Bronchial epithelial cell (primary cell): ENCODE measurements around the gene IL15RA. TPM values are rescaled to one million over a fixed set of nuclear protein-coding genes. Genes with fewer than 3 reads are reported as not detected.
"Not testable (repeated sequence)": the region's sequence is repeated elsewhere in the genome, so short reads cannot be mapped to it uniquely, and the experiment has no call there.

Source experiments
- DNase-seq: peaks from one replicate; pipeline ENCODE4 v3.0.0-alpha.2; 2010; ENCODE audit warnings: low read depth
- FAIRE-seq: peaks from 2 replicates; lab custom pipeline; 2011; peaks lifted over from hg19 to GRCh38; lab: Jason Lieb, UNC
- H3K27me3 ChIP-seq: 2 replicates; pipeline ENCODE4 v1.5.1; 2011; ENCODE audit warnings: low read length; ENCODE audit not compliant: control insufficient read depth, insufficient read depth
- H3K36me3 ChIP-seq: 2 replicates; pipeline ENCODE4 v1.5.1; 2011; ENCODE audit warnings: low read length; ENCODE audit not compliant: control insufficient read depth, insufficient read depth
- H3K4me3 ChIP-seq: 2 replicates; pipeline ENCODE4 v1.5.1; 2011; ENCODE audit warnings: mild to moderate bottlenecking, low read depth, low read length, control low read depth
- total RNA-seq: library from RNA; depleted of rRNA; stranded (reverse); fragments of >200 nt; gene quantifications from 2 replicates; pipeline ENCODE4 v1.2.1, GENCODE V29; 2014
- TF ChIP-seq, protein P1 (sequence below): IDR thresholded peaks from 2 replicates; pipeline ENCODE4 v1.5.1; 2011; ENCODE audit warnings: mild to moderate bottlenecking, moderate library complexity, low read length, control low read depth, inconsistent platforms; ENCODE audit not compliant: insufficient read depth, severe bottlenecking

IL15RA gene
- total RNA-seq, 1 donor from 2014 or later = 0.79 TPM

DNA sequence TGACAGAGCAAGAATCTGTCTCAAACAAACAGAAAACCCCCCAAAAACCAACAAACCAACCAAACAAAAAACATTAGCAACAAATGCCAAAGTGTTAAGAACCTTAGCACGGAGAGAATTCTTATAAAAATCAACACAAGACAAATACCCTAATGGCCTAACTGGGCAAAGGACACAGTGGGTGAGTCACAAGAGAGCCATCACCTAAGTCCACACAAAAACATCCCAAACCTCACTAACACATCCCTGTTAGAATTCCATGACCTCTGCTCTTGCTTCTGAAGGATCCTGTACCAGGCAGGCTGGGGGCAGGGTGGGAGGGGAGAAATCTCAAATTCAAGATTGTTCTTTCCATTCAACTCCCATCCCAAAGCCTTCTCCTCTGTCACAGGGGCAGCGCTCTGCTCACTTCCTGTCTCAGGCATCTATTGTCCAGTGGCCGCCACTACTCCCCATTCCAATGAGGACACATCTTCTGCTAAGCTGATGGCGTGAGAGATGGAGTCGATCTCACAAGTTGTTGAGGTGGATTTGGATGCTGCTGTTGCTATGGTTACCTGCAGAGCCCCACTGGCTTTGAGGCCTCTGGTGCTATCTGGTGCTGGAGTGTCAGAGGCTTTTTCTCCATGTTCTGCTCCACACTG is 9.2 kb downstream of the IL15RA start:
- no peak overlapping the region for H3K4me3 ChIP-seq
- FAIRE-seq = no peak
- TF ChIP-seq, protein P1, sequence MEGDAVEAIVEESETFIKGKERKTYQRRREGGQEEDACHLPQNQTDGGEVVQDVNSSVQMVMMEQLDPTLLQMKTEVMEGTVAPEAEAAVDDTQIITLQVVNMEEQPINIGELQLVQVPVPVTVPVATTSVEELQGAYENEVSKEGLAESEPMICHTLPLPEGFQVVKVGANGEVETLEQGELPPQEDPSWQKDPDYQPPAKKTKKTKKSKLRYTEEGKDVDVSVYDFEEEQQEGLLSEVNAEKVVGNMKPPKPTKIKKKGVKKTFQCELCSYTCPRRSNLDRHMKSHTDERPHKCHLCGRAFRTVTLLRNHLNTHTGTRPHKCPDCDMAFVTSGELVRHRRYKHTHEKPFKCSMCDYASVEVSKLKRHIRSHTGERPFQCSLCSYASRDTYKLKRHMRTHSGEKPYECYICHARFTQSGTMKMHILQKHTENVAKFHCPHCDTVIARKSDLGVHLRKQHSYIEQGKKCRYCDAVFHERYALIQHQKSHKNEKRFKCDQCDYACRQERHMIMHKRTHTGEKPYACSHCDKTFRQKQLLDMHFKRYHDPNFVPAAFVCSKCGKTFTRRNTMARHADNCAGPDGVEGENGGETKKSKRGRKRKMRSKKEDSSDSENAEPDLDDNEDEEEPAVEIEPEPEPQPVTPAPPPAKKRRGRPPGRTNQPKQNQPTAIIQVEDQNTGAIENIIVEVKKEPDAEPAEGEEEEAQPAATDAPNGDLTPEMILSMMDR = no peak
- H3K27me3 ChIP-seq = no peaks in the 10 kb centered on the region
- H3K36me3 ChIP-seq = no peaks in the 10 kb centered on the region
- no peak for DNase-seq

DNA sequence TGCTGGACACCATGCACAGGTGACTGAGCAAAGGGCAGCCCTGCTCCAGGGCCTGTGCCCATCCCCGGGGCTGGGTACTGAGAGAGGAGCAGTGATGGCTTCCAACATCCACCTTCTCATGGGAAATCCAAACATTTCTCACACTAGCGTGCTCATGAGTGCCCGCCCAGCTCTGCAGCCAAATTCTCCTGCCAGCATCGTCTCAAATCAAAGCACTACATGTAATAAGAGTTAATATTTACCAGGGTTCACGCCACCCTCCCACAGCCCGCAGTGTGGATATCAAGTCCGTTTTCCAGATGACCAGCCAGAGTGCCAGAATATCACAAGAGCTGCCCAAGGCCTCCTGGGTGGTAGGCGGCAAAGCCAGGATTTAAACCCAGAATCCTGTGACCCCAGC is 12.1 kb downstream of the IL15RA start:
- Histone ChIP-seq H3K36me3 (no peaks in the 10 kb centered on the region), H3K27me3 (no peaks in the 10 kb centered on the region), H3K4me3 (no peak overlapping the region)
- TF ChIP-seq, protein P1 = no peak
- DNase-seq = no peak
- FAIRE-seq = no peak

DNA sequence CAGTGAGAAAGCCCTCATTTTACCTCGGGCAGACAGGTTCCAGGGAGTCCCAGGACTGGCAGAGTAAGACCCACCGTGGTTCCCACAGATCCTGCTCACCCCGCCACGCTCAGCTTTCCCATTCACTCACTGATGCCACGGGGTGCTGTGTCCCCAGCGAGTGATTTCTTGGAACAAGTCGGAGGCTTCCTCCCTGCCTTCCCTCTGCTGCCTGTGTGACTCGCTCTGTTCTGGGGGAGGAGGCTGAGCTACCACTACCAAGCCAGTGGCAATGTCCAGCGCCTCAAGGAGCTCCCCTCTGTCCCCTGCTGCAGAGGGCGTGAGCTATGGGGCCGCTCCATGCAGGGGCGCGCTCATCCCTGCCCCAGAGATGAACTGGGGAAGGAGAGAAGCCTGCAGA is 12.6 kb downstream of the IL15RA start:
- DNase-seq (no peak), FAIRE-seq (no peak)
- Histone ChIP-seq H3K27me3 (no peaks in the 10 kb centered on the region), H3K4me3 (no peak overlapping the region), H3K36me3 (no peaks in the 10 kb centered on the region)
- TF ChIP-seq, protein P1 = no peak

DNA sequence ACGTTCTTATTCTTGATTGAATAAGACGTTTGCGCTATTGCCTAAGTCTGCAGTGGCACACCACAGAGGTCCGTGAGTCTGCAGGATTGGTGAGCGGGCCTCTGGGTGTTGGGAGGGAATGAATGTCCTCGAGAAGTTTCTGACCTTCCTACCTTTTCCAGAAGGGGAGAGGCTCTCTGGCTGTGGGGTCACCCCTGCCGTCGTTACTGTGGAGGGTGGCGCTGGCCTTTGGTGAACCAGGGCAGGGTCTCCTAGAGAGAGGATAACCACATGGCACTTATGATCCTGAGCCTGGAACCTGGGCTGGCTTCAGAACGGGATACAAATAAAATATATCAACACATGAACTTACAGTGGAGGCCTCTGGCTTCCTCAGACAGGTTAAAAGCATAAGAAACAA is 13.8 kb downstream of the IL15RA start:
- H3K4me3 ChIP-seq = no peak overlapping the region
- H3K36me3 ChIP-seq = no peaks in the 10 kb centered on the region
- FAIRE-seq (no peak), DNase-seq (no peak)
- TF ChIP-seq, protein P1 = no peak
- no peaks in the 10 kb centered on the region for H3K27me3 ChIP-seq

DNA sequence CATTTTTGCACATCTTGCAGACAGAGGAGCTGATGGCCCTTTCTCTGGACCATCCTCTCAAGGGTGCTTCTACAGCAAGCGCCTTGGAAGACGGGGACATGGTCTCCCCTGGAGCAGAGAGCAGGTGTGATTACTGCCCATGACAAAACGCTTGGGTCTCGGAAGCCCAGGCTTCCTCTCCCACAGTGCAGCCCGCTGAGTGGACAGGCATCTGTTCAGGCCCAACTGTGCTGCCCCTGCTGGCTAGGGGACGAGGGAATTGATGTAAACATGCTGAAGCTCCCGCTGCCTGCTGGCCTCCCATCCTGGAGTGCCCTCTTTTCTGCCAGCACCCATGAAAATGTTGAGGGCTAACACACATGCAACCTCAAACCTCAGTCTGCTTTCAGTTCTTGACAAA is 14.3 kb downstream of the IL15RA start:
- FAIRE-seq = no peak
- no peak for DNase-seq
- Histone ChIP-seq H3K4me3 (no peak overlapping the region), H3K27me3 (no peaks in the 10 kb centered on the region), H3K36me3 (no peaks in the 10 kb centered on the region)
- TF ChIP-seq, protein P1 = no peak

DNA sequence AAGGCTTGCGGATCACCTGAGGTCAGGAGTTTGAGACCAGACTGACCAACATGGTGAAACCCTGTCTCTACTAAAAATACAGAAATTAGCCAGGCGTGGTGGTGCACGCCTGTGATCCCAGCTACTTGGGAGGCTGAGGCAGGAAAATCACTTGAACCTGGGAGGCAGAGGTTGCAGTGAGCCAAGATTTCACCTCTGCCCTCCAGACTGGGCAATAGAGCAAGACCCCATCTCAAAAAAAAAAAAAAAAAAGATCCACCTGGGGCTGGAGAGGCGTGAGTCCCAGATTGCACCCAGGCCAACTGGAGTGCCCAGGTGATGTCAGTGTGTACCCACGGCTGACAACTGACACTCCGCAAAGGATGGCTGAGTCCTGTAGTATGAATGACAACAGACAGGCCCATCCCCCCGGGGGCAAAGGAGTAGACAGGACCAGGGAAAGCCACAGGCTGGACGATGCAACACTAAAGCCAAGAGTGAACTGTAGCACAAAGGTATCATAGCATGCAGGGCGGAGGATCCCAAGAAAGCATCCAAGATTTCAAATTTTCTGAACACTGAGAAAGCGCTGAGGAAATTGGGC is 14.9 kb downstream of the IL15RA start:
- not testable (repeated sequence) for FAIRE-seq

More for the DNA sequence above, 14.9 kb downstream of the IL15RA start:
- H3K27me3 ChIP-seq, H3K36me3 ChIP-seq, DNase-seq, H3K4me3 ChIP-seq: not testable (repeated sequence)
